Measurements from ENCODE around the gene KIRREL3.

DNA sequence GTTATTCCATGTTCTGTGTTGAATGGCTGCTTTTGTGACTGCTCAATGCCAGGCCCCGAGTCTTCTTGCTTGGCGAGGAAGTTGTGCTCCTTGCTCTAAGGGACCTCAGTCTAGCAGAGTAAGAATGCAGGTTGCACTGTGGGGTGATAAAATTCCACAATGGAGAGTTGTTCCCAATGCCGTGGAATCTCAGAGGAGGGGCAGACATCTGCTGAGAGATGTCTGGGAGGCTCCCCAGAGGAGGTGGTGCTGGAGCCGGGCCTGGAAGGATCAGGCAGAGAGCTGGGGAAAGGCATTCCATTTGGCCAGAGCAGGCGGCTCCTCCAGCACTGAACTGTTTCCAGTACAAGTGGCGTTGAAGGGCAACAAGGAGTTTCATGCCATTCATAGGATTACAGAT, 589.9 kb downstream of the KIRREL3 start:
- TF ChIP-seq, protein P1, sequence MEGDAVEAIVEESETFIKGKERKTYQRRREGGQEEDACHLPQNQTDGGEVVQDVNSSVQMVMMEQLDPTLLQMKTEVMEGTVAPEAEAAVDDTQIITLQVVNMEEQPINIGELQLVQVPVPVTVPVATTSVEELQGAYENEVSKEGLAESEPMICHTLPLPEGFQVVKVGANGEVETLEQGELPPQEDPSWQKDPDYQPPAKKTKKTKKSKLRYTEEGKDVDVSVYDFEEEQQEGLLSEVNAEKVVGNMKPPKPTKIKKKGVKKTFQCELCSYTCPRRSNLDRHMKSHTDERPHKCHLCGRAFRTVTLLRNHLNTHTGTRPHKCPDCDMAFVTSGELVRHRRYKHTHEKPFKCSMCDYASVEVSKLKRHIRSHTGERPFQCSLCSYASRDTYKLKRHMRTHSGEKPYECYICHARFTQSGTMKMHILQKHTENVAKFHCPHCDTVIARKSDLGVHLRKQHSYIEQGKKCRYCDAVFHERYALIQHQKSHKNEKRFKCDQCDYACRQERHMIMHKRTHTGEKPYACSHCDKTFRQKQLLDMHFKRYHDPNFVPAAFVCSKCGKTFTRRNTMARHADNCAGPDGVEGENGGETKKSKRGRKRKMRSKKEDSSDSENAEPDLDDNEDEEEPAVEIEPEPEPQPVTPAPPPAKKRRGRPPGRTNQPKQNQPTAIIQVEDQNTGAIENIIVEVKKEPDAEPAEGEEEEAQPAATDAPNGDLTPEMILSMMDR (IDR thresholded peaks at IDR 0.05): no peak
- TF ChIP-seq POLR2A (IDR thresholded peaks at IDR 0.05) (no peak), EP300 (IDR thresholded peaks at IDR 0.05; ENCODE audit: low read depth) (no peak), POLR2AphosphoS5 (IDR thresholded peaks at IDR 0.05) (no peak)
